Measurements from ENCODE around the gene HEXIM1.

DNA sequence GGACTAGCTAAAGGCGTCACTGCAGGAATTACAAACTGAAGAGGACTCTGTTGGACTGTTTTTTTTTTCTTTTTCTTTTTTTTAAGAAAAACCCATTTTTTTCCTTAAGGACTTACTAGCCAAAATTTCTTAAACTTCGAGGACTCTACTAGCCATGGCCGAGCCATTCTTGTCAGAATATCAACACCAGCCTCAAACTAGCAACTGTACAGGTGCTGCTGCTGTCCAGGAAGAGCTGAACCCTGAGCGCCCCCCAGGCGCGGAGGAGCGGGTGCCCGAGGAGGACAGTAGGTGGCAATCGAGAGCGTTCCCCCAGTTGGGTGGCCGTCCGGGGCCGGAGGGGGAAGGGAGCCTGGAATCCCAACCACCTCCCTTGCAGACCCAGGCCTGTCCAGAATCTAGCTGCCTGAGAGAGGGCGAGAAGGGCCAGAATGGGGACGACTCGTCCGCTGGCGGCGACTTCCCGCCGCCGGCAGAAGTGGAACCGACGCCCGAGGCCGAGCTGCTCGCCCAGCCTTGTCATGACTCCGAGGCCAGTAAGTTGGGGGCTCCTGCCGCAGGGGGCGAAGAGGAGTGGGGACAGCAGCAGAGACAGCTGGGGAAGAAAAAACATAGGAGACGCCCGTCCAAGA is 878 bp downstream of the HEXIM1 start:
- TF ChIP-seq CTCF (IDR thresholded peaks at IDR 0.05) (peak; percentile 64 to 93 (median 84)), POLR2A (IDR thresholded peaks at IDR 0.05) (peak; percentile 48)

All from prostate gland (tissue), 2 donors.